ENCODE results near the gene MOV10L1. TPM values are rescaled to one million over a fixed set of nuclear protein-coding genes. Genes with fewer than 3 reads are reported as not detected.

The MOV10L1 gene
- total and polyA plus RNA-seq, 11 donors, result 0.06 to 0.63 (median 0.13) TPM; not detected in 6

DNA sequence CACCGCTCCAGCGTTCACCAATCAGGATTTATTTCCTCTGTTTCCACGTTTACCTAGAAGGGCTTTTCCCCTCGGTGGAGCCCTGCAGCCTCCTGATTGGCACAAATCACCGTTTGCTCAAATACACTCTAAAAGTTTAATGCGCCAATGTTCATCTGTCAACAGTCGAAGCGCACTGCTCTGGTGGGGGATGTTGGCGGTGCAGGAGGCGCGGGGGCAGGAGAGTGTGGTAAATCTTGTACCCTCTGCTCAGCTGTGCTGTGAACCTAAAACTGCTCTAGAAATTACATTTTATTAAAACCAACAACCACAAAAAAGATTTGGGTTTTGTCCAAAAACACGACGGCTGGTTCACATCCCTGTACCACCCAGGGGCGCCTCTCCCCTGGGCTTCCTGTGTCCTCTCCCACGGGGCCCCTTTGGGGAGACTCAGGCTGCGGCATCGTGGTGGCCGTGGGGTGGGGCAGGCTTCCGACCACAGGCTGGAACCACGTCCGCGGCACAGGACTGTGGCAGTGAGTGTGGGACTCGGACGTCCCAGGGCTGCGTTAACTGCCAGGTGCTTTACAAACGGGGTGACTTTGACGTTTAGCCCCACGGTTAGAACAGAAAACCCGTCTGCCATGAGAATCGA is 45.2 kb upstream of the MOV10L1 start:
- no peak for DNase-seq
- Histone ChIP-seq H3K36me3 (no peaks in the 10 kb centered on the region), H3K4me3 (no peak overlapping the region), H3K27ac (no peak overlapping the region), H3K4me1 (no peaks in the 10 kb centered on the region), H3K27me3 (peaks cover 0 to 26% (median 3%) of the 10 kb centered on the region in 9 donors), H3K9me3 (no peaks in the 10 kb centered on the region)
- intact Hi-C loops (cut with DNase I), result no loop called here
- no peak for TF ChIP-seq POLR2A (IDR thresholded peaks at IDR 0.05)
- TF ChIP-seq CTCF (IDR thresholded peaks at IDR 0.05), result no peak
- WGBS, 4 donors, result 68 to 83% (median 76%) methylated on average over 26 to 30 of the region's 30 CpGs
- ATAC-seq, result no peak

DNA sequence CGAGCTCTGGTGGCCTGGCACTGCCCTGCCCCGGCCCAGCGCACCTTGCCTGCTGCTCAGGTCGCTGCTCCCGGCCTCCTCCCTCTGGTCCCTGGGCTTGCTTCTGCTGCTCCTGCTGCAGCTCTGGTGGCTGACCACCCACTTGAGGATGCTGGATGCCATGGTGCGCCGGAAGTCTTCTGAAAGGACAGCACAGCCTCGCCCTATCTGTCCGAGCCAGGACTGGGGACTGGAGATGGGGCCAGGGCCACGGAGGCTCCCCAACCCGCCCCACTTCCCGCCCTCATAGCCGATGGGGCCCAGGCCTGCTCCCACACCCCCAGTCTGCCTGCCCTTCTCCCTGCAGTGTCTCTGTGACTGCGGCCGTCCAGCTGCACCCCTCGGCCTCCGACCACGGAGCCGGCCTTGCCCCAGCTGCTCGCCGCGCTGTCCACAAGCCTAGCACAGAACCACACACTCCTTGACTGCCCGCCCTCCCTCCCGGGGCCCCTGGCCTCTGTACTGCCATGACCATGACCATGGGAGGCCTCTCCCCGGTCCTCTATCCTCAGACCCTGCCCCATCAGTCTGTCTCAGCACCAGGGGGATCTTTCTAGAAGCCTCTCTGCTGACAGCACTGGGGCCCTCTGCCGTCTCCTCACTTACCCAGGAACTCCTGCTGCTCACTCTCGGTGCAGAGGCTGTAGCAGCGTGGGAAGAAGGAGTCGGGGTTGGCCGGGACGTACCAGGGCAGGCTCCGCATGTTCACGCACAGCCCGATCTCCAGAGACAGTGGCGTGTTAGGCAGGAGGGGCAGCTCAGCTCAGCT is 44.4 kb upstream of the MOV10L1 start:
- ATAC-seq, result no peak
- no peak for DNase-seq
- Histone ChIP-seq H3K27ac (no peak overlapping the region), H3K4me1 (no peaks in the 10 kb centered on the region), H3K36me3 (no peaks in the 10 kb centered on the region), H3K27me3 (peaks cover 0 to 26% (median 3%) of the 10 kb centered on the region in 9 donors), H3K9me3 (no peaks in the 10 kb centered on the region), H3K4me3 (no peak overlapping the region)
- TF ChIP-seq POLR2A (IDR thresholded peaks at IDR 0.05) (no peak), CTCF (IDR thresholded peaks at IDR 0.05) (no peak)
- intact Hi-C loops (cut with DNase I), result no loop called here
- 67 to 77% (median 75%) methylated on average over 20 to 35 of the region's 35 CpGs for WGBS, 4 donors

DNA sequence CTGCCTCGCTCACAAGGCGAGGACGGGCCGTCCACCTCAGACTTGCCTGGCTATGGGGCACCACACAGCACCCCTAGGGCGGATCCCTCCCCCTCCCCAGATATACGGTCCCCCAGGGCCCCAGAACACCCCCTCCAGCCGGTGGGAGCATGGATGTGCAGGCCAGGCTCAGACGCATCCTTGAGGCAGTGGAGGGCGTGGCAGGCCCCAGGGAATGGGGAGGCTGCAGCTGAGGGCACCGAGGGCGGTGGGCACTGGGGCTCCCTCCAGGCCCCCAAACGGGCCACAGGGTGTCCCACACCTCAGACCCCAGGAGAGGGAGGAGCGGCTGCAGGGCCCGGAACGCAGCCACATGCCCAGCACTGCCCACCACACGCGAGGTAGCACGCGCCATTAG is 43.8 kb upstream of the MOV10L1 start:
- intact Hi-C loops (cut with DNase I), result no loop called here
- TF ChIP-seq CTCF (IDR thresholded peaks at IDR 0.05) (no peak), POLR2A (IDR thresholded peaks at IDR 0.05) (no peak)
- DNase-seq (no peak), ATAC-seq (no peak)
- peaks cover 0 to 26% (median 3%) of the 10 kb centered on the region in 9 donors for H3K27me3 ChIP-seq
- no peak overlapping the region for H3K4me3 ChIP-seq
- H3K4me1 ChIP-seq, result no peaks in the 10 kb centered on the region
- H3K36me3 ChIP-seq, result no peaks in the 10 kb centered on the region
- 68 to 75% (median 71%) methylated on average over 11 to 19 of the region's 19 CpGs for WGBS, 4 donors
- H3K27ac ChIP-seq, result no peak overlapping the region
- H3K9me3 ChIP-seq, result no peaks in the 10 kb centered on the region

GRCh38 chr22:50046481-50047245 is 43.1 kb upstream of the MOV10L1 start:
- intact Hi-C loops (cut with DNase I), result no loop called here
- Histone ChIP-seq H3K9me3 (no peaks in the 10 kb centered on the region), H3K27ac (no peak overlapping the region), H3K27me3 (peaks cover 0 to 26% (median 3%) of the 10 kb centered on the region in 9 donors), H3K4me3 (no peak overlapping the region), H3K4me1 (no peaks in the 10 kb centered on the region), H3K36me3 (no peaks in the 10 kb centered on the region)
- DNase-seq (peak in 2 of 5 donors; percentile 9 to 18), ATAC-seq (no peak)
- 80 to 91% (median 87%) methylated on average over 17 to 27 of the region's 27 CpGs for WGBS, 4 donors
- TF ChIP-seq POLR2A (IDR thresholded peaks at IDR 0.05) (no peak), CTCF (IDR thresholded peaks at IDR 0.05) (no peak)

Measured in heart left ventricle (tissue), 16 donors.